ENCODE measurements around the gene TRIM7.

The TRIM7 gene

GRCh38 chr5:181235689-181236366, 30.8 kb upstream of the TRIM7 start:
- Mint-ChIP-seq H3K27me3 (no peaks in the 10 kb centered on the region), H3K27ac (peak overlapping the region in 1 of 2 donors; percentile 93), H3K9me3 (no peaks in the 10 kb centered on the region), H3K4me3 (no peak overlapping the region), H3K4me1 (peaks cover 44% of the 10 kb centered on the region)
- ATAC-seq (no peak), DNase-seq (no peak)

DNA sequence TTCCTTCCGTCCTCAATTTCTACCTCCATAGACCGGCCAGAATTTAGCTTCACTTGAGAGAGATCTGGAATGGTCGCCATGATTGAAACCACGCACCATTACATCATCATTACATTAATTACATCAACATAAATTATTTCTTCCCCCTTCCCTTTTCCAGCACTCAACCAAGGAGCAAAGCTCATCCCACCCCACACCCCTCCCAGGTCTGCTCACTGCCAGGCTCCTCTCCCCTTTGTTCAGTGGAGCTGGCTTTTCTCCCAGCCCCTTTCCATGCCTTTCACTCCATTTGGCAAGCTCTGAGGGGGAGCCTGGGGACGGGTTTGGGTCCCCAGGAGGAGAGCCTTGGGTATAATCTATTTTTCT, 30.3 kb upstream of the TRIM7 start:
- Mint-ChIP-seq H3K4me3 (peak overlapping the region in 1 of 2 donors; percentile 48), H3K27me3 (no peaks in the 10 kb centered on the region), H3K9me3 (no peaks in the 10 kb centered on the region), H3K27ac (peak overlapping the region; percentile 70 to 93), H3K4me1 (peaks cover 47% of the 10 kb centered on the region)
- ATAC-seq (no peak), DNase-seq (no peak)

DNA sequence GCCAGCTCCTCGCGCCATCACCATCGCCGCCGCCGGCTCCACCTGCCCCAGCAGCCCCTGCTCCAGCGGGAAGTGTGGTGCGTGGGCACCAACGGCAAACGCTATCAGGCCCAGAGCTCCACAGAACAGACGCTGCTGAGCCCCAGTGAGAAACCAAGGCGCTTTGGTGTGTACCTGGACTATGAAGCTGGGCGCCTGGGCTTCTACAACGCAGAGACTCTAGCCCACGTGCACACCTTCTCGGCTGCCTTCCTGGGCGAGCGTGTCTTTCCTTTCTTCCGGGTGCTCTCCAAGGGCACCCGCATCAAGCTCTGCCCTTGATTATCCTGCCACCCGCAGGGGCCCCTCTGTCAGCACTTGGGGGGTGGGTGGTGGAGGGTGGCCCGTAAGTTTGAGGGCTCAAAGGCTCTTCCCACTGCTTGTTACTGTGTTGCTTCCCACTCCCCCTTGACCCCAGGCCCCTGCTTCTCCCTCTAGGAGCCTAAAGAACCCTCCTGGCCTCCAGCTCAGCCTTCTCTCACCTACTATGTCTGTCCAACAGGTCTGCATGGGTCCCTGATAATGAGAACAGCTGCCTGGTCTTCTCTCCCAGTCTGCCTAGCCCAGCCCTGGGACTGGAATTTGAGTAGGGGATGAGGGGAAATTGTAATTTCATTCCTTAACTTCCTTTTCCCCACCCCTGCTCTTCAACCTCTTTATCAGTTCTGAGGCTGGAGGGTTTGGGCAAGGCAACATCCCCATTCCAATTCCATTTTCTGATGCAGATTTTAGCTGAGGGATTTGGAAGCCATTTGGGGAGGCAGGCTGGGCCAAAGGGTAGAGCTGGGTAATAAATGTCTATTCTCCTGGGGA, 29.7 kb upstream of the TRIM7 start:
- Mint-ChIP-seq H3K9me3 (no peaks in the 10 kb centered on the region), H3K27ac (peak overlapping the region; percentile 70 to 93), H3K4me1 (peaks cover 51% of the 10 kb centered on the region), H3K27me3 (no peaks in the 10 kb centered on the region), H3K4me3 (peak overlapping the region in 1 of 2 donors; percentile 48)
- DNase-seq (no peak), ATAC-seq (peak; percentile 44)

DNA sequence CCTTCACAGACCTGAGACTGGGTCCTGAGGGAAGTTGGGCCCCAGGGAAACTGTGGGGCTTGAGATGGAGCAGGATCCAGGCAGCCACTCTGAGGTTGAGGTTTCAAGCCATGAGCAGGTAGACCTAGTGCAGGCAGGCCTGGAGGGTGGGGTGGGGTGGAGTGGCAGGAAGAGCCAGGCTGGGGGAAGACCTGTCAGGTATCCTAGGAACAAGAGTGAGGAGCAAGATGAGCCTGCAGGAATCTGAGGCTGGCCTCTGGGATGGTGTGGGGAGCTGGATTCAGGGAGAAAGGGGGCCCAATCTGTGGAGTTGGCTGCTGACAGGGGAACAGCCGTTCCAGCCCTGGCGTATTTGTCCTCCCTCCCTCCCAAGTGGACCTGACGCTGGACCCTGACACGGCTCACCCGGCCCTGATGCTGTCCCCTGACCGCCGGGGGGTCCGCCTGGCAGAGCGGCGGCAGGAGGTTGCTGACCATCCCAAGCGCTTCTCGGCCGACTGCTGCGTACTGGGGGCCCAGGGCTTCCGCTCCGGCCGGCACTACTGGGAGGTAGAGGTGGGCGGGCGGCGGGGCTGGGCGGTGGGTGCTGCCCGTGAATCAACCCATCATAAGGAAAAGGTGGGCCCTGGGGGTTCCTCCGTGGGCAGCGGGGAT, 28.9 kb upstream of the TRIM7 start:
- peak; percentile 49 for ATAC-seq
- H3K27me3 Mint-ChIP-seq: no peaks in the 10 kb centered on the region
- DNase-seq: no peak
- H3K27ac Mint-ChIP-seq: peak overlapping the region in 1 of 2 donors; percentile 20
- no peak overlapping the region for H3K4me3 Mint-ChIP-seq
- H3K4me1 Mint-ChIP-seq: peaks cover 51% of the 10 kb centered on the region
- H3K9me3 Mint-ChIP-seq: no peaks in the 10 kb centered on the region

DNA sequence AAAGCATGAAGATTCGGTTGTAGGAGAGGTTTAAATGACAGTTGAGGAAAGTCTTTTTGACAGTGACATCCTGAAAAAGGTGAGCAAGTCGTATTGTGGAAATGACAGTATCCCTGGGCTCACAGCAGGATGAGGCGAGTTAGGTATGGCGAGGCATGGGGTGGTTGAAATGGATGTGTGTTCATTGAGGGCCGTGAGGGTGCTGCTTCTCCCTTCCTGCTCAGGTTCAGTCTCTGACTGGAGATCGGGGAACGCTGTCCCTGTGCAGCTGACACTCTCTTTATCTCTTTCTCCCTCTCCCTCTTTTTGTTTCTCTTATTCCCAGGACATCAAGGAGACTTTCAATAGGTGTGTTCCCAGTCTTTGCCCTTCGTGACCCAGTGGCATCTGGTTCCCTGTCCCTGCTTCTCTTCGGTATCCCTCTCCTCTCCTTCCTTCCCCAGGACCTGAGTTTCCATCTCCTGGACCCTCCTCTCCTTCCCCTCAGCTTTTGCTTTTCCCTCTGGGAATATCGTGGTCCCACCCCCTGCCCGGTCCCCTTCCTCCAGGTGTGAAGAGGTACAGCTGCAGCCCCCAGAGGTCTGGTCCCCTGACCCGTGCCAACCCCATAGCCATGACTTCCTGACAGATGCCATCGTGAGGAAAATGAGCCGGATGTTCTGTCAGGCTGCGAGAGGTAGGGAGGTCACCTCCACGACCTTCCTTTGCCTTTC, 28.2 kb upstream of the TRIM7 start:
- Mint-ChIP-seq H3K27ac (peak overlapping the region in 1 of 2 donors; percentile 20), H3K27me3 (no peaks in the 10 kb centered on the region), H3K9me3 (no peaks in the 10 kb centered on the region), H3K4me3 (no peak overlapping the region), H3K4me1 (peaks cover 44% of the 10 kb centered on the region)
- DNase-seq (no peak), ATAC-seq (peak; percentile 16)

- no peaks in the 10 kb centered on the region for H3K9me3 Mint-ChIP-seq
- ATAC-seq (no peak), DNase-seq (no peak)
- H3K27ac Mint-ChIP-seq: no peak overlapping the region
- no peaks in the 10 kb centered on the region for H3K27me3 Mint-ChIP-seq
- H3K4me3 Mint-ChIP-seq: no peak overlapping the region
- peaks cover 38% of the 10 kb centered on the region for H3K4me1 Mint-ChIP-seq
Measured at GRCh38 chr5:181232593-181232992, 27.6 kb upstream of the TRIM7 start.

DNA sequence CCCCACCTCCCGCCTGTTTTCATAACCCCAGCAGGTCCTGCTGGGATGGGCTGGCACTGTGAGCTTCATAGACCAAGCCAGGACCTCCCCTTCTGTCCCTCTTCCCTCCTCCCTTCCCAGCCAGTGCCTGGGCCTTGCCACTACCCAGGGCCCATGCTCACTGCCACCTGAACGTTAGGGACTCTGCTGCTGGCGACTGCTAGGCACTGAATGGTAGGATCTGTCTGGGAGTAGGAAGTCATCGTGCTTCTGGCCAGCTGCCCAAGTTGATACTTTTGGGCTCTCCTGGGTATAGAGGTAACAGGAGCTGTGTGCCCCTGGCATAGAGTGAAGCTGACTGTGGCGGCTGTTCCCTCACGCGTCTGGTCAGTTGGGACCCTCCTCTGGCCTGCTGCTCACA, 26.4 kb upstream of the TRIM7 start:
- DNase-seq (no peak), ATAC-seq (no peak)
- H3K4me3 Mint-ChIP-seq: no peak overlapping the region
- H3K27me3 Mint-ChIP-seq: no peaks in the 10 kb centered on the region
- H3K27ac Mint-ChIP-seq: no peak overlapping the region
- no peaks in the 10 kb centered on the region for H3K9me3 Mint-ChIP-seq
- peaks cover 32% of the 10 kb centered on the region for H3K4me1 Mint-ChIP-seq

GRCh38 chr5:181230551-181230950, 25.6 kb upstream of the TRIM7 start:
- Mint-ChIP-seq H3K4me3 (no peak overlapping the region), H3K27ac (peak overlapping the region; percentile 47 to 60), H3K27me3 (no peaks in the 10 kb centered on the region), H3K9me3 (no peaks in the 10 kb centered on the region), H3K4me1 (peaks cover 36% of the 10 kb centered on the region)
- no peak for ATAC-seq
- no peak for DNase-seq

DNA sequence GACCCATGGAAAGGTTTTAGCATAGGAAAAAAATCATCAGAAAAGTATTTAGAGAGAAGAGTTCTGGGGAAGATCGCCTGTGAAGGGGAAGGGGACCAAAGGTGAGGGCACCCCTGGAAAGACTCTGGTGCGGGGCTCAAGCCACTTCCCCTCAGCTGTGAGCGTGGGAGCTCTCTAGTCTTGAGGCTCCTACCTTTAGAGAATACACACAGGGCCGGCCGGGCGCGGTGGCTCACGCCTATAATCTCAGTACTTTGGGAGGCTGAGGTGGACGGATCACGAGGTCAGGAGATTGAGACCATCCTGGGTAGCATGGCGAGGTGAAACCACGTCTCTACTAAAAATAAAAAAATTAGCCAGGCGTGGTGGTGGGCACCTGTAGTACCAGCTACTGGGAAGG, 25.0 kb upstream of the TRIM7 start:
- DNase-seq (no peak), ATAC-seq (no peak)
- peaks cover 36% of the 10 kb centered on the region for H3K4me1 Mint-ChIP-seq
- peak overlapping the region in 1 of 2 donors; percentile 1 for H3K27ac Mint-ChIP-seq
- H3K9me3 Mint-ChIP-seq: no peaks in the 10 kb centered on the region
- H3K27me3 Mint-ChIP-seq: no peaks in the 10 kb centered on the region
- H3K4me3 Mint-ChIP-seq: no peak overlapping the region

- H3K4me1 Mint-ChIP-seq: peaks cover 53% of the 10 kb centered on the region
Measured at GRCh38 chr5:181224390-181225229, 19.6 kb upstream of the TRIM7 start.

GRCh38 chr5:181223729-181224389, 18.9 kb upstream of the TRIM7 start:
- Mint-ChIP-seq H3K4me3 (peak overlapping the region; percentile 83 to 91), H3K4me1 (peaks cover 51% of the 10 kb centered on the region), H3K27me3 (no peaks in the 10 kb centered on the region), H3K9me3 (no peaks in the 10 kb centered on the region), H3K27ac (peak overlapping the region; percentile 93 to 100)
- ATAC-seq (peak; percentile 22), DNase-seq (peak; percentile 55 to 69)

More at GRCh38 chr5:181224390-181225229, 19.6 kb upstream of the TRIM7 start:
- Mint-ChIP-seq H3K9me3 (no peaks in the 10 kb centered on the region), H3K4me3 (peak overlapping the region; percentile 83 to 91), H3K27ac (peak overlapping the region; percentile 93 to 100), H3K27me3 (no peaks in the 10 kb centered on the region)
- ATAC-seq (no peak), DNase-seq (peak in 1 of 2 donors; percentile 55)

DNA sequence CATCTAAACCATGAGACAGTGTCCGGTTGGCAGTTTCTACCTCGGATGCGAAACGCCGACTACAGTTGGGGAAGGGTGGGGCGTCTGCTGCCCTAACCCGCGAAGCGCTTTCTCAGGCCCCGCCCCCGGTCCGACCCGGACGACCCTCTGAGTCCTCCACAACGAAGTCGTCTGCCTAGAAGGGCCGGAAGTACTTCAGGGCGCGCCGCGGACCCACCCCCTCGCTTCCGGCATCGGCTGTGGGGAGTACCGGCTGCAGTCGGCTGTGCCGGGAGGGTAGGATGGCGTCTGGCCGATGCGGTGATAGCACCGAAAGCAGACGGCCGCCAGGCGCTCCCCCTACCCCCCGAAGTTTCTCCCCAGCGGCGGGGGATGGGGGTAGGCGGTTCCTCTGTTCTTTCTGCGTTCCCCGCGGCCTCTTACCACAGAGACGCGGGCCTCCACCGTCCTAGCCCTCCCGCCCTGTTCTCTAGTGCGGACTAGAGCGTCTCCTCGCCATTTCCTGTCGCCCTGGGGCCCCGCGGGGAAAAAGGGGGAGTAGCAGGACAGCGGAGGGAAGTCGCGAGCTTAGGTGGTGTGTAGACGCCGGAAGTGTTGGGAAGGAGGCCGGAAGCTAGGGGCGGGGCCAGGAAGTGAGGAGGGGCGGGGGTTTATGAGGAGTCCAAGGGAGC, 18.2 kb upstream of the TRIM7 start, which contains the start of gene TRIM41:
TSS of gene TRIM41 (plus strand) at position 224 of the 671 bp plus-strand sequence. CDS start 719 bp downstream, outside the sequence.
- Mint-ChIP-seq H3K4me1 (peaks cover 55% of the 10 kb centered on the region), H3K27me3 (no peaks in the 10 kb centered on the region), H3K9me3 (no peaks in the 10 kb centered on the region), H3K4me3 (peak within 1 kb of the TSS; percentile 83 to 91), H3K27ac (peak within 1 kb of the TSS; percentile 93 to 100)
- ATAC-seq (peak; percentile 77), DNase-seq (peak; percentile 99)

GRCh38 chr5:181222630-181223057, 17.6 kb upstream of the TRIM7 start:
- Mint-ChIP-seq H3K27me3 (no peaks in the 10 kb centered on the region), H3K4me1 (peaks cover 61% of the 10 kb centered on the region), H3K4me3 (peak overlapping the region; percentile 83 to 91), H3K9me3 (no peaks in the 10 kb centered on the region), H3K27ac (peak overlapping the region; percentile 93 to 100)
- ATAC-seq (no peak), DNase-seq (no peak)
